Liver (tissue), 9 donors: ENCODE results near the gene LIPM. TPM values are rescaled to one million over a fixed set of nuclear protein-coding genes. Genes with fewer than 3 reads are reported as not detected.

Experiments used
- DNase-seq: peaks from one replicate; pipeline ENCODE4 v3.0.0-alpha.2; 2017; ENCODE audit warnings: low spot score
- H3K27ac ChIP-seq, 2 donors: one replicate each; pipeline ENCODE4 v1.7.0; 2013; ENCODE audit warnings: inconsistent platforms in 2 of 2, low read length in 2 of 2, control low read depth in 1 of 2, low read depth in 1 of 2, mild to moderate bottlenecking in 1 of 2
- H3K27me3 ChIP-seq, 4 donors: one replicate each; pipeline versions ENCODE4 v1.6.1 to v1.7.0; 2013; ENCODE audit warnings: low read length in 3 of 4, inconsistent platforms in 1 of 4, mild to moderate bottlenecking in 1 of 4, moderate library complexity in 1 of 4; ENCODE audit not compliant: control insufficient read depth in 4 of 4, insufficient read depth in 4 of 4
- H3K36me3 ChIP-seq, 4 donors: one replicate each; pipeline versions ENCODE4 v1.6.1 to v1.7.0; 2013; ENCODE audit warnings: low read length in 3 of 4, mild to moderate bottlenecking in 3 of 4, low read depth in 1 of 4, moderate library complexity in 1 of 4; ENCODE audit not compliant: control insufficient read depth in 4 of 4, insufficient read depth in 3 of 4
- H3K4me1 ChIP-seq, 4 donors: one replicate each; pipeline versions ENCODE4 v1.6.1 to v1.7.0; 2013; ENCODE audit warnings: low read length in 3 of 4, mild to moderate bottlenecking in 3 of 4, moderate library complexity in 1 of 4; ENCODE audit not compliant: control insufficient read depth in 4 of 4, insufficient read depth in 4 of 4
- H3K4me3 ChIP-seq, 3 donors: one replicate each; pipeline versions ENCODE4 v1.6.1 to v1.7.0; 2013; ENCODE audit warnings: low read length in 3 of 3, control low read depth in 1 of 3, low read depth in 1 of 3, mild to moderate bottlenecking in 1 of 3
- H3K9ac ChIP-seq, 2 donors: one replicate each; pipeline ENCODE4 v1.7.0; 2013; ENCODE audit warnings: low read length in 2 of 2, mild to moderate bottlenecking in 2 of 2, moderate library complexity in 2 of 2, control low read depth in 1 of 2, low read depth in 1 of 2
- H3K9me3 ChIP-seq, 4 donors: one replicate each; pipeline versions ENCODE4 v1.6.1 to v1.7.0; 2013; ENCODE audit warnings: low read length in 3 of 4; ENCODE audit not compliant: control insufficient read depth in 4 of 4
- ATF3 ChIP-seq: IDR thresholded peaks from 2 replicates; pipeline ENCODE4 v1.6.1; 2016; ENCODE audit warnings: antibody characterized with exemption
- EGR1 ChIP-seq, 2 donors: IDR thresholded peaks; 2 replicates each; pipeline ENCODE4 v1.6.1; 2016 to 2018; ENCODE audit warnings: antibody characterized with exemption in 2 of 2, low read depth in 2 of 2
- FOXA1 ChIP-seq: IDR thresholded peaks from 2 replicates; pipeline ENCODE4 v1.6.1; 2016; ENCODE audit warnings: antibody characterized with exemption
- HNF4G ChIP-seq: IDR thresholded peaks from 2 replicates; pipeline ENCODE4 v1.6.1; 2016; ENCODE audit warnings: antibody characterized with exemption
- JUND ChIP-seq, 2 donors: IDR thresholded peaks; 2 replicates each; pipeline ENCODE4 v1.6.1; 2016; ENCODE audit warnings: antibody characterized with exemption in 2 of 2
- MAX ChIP-seq: IDR thresholded peaks from 2 replicates; pipeline ENCODE4 v1.6.1; 2016; ENCODE audit warnings: antibody characterized with exemption
- NR2F2 ChIP-seq: IDR thresholded peaks from 2 replicates; pipeline ENCODE4 v1.6.1; 2016; ENCODE audit warnings: antibody characterized with exemption
- RAD21 ChIP-seq, 2 donors: IDR thresholded peaks; 2 replicates each; pipeline ENCODE4 v1.6.1; 2016; ENCODE audit warnings: antibody characterized with exemption in 2 of 2, mild to moderate bottlenecking in 2 of 2
- RXRA ChIP-seq, 2 donors: IDR thresholded peaks; 2 replicates each; pipeline ENCODE4 v1.6.1; 2017 to 2018; ENCODE audit warnings: antibody characterized with exemption in 2 of 2, mild to moderate bottlenecking in 1 of 2
- SP1 ChIP-seq: IDR thresholded peaks from 2 replicates; pipeline ENCODE4 v1.6.1; 2018; ENCODE audit warnings: antibody characterized with exemption, mild to moderate bottlenecking
- TAF1 ChIP-seq: conservative IDR thresholded peaks from 2 replicates; pipeline ENCODE4 v1.6.1; 2016; ENCODE audit warnings: antibody characterized with exemption, mild to moderate bottlenecking
- YY1 ChIP-seq: IDR thresholded peaks from 2 replicates; pipeline ENCODE4 v1.6.1; 2016; ENCODE audit warnings: antibody characterized with exemption, mild to moderate bottlenecking
- WGBS: extraction: QIAGEN DNeasy Blood & Tissue Kit; methylation state at CpG from one replicate; pipeline ENCODE4 v1.1.7; 2013; 5-methylcytosine and 5-hydroxymethylcytosine counted together
- polyA plus RNA-seq, 2 donors: library from polyadenylated mRNA; stranded (reverse) in 1 of 2; unstranded in 1 of 2; fragments of 200-250 nt in 1 of 2; fragments of >200 nt in 1 of 2; fragmentation: Nextera tagmentation in 1 of 2; extraction: Ambion mirVana in 1 of 2; gene quantifications; one replicate each; pipeline versions ENCODE4 v1.2.1 to v1.2.3, GENCODE V29; 2013 to 2015
- total RNA-seq, 2 donors: library from RNA; depleted of rRNA; stranded (reverse); fragments of >200 nt; gene quantifications; one replicate each; pipeline ENCODE4 v1.2.3, GENCODE V29; 2014
- TF ChIP-seq, protein P1 (sequence below): IDR thresholded peaks from 2 replicates; pipeline ENCODE4 v1.6.1; 2016; ENCODE audit warnings: antibody characterized with exemption, mild to moderate bottlenecking
- TF ChIP-seq, protein P2 (sequence below): IDR thresholded peaks from 2 replicates; pipeline ENCODE4 v1.6.1; 2016; ENCODE audit warnings: antibody characterized with exemption
- TF ChIP-seq, protein P3 (sequence below): fragments of 150-350 bp; IDR thresholded peaks from 2 replicates; pipeline ENCODE4 v1.5.1; 2017; ENCODE audit warnings: improper control_type of control experiment, low read depth, low read length; ENCODE audit not compliant: missing input control
- donor health status: healthy.
- donor health status: healthy.
- donor health status: healthy.
- donor health status: healthy.
- donor health status: healthy.

Gene LIPM
- total and polyA plus RNA-seq, 4 donors, result not detected

GRCh38 chr10:88851706-88852105, 49.2 kb downstream of the LIPM start, which contains the start of gene ANKRD22 (continued):
- TF ChIP-seq, protein P1, sequence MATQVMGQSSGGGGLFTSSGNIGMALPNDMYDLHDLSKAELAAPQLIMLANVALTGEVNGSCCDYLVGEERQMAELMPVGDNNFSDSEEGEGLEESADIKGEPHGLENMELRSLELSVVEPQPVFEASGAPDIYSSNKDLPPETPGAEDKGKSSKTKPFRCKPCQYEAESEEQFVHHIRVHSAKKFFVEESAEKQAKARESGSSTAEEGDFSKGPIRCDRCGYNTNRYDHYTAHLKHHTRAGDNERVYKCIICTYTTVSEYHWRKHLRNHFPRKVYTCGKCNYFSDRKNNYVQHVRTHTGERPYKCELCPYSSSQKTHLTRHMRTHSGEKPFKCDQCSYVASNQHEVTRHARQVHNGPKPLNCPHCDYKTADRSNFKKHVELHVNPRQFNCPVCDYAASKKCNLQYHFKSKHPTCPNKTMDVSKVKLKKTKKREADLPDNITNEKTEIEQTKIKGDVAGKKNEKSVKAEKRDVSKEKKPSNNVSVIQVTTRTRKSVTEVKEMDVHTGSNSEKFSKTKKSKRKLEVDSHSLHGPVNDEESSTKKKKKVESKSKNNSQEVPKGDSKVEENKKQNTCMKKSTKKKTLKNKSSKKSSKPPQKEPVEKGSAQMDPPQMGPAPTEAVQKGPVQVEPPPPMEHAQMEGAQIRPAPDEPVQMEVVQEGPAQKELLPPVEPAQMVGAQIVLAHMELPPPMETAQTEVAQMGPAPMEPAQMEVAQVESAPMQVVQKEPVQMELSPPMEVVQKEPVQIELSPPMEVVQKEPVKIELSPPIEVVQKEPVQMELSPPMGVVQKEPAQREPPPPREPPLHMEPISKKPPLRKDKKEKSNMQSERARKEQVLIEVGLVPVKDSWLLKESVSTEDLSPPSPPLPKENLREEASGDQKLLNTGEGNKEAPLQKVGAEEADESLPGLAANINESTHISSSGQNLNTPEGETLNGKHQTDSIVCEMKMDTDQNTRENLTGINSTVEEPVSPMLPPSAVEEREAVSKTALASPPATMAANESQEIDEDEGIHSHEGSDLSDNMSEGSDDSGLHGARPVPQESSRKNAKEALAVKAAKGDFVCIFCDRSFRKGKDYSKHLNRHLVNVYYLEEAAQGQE, result no peak

GRCh38 chr10:88852327-88852726, 49.8 kb downstream of the LIPM start:
- no peak overlapping the region for H3K4me3 ChIP-seq
- H3K27ac ChIP-seq, result no peak overlapping the region
- no peaks in the 10 kb centered on the region for H3K9me3 ChIP-seq
- peaks cover 5 to 27% (median 22%) of the 10 kb centered on the region in 4 donors for H3K4me1 ChIP-seq
- H3K27me3 ChIP-seq, result no peaks in the 10 kb centered on the region
- TF ChIP-seq RAD21 (IDR thresholded peaks at IDR 0.05), result no peak
- no peak for TF ChIP-seq TAF1
- no peak for TF ChIP-seq MAX
- TF ChIP-seq HNF4G, result no peak
- no peak for TF ChIP-seq YY1
- no peak for TF ChIP-seq FOXA1
- TF ChIP-seq, protein P2, sequence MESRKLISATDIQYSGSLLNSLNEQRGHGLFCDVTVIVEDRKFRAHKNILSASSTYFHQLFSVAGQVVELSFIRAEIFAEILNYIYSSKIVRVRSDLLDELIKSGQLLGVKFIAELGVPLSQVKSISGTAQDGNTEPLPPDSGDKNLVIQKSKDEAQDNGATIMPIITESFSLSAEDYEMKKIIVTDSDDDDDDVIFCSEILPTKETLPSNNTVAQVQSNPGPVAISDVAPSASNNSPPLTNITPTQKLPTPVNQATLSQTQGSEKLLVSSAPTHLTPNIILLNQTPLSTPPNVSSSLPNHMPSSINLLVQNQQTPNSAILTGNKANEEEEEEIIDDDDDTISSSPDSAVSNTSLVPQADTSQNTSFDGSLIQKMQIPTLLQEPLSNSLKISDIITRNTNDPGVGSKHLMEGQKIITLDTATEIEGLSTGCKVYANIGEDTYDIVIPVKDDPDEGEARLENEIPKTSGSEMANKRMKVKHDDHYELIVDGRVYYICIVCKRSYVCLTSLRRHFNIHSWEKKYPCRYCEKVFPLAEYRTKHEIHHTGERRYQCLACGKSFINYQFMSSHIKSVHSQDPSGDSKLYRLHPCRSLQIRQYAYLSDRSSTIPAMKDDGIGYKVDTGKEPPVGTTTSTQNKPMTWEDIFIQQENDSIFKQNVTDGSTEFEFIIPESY, result no peak
- TF ChIP-seq NR2F2, result no peak
- TF ChIP-seq ATF3, result no peak
- TF ChIP-seq JUND (IDR thresholded peaks at IDR 0.05), result no peak
- TF ChIP-seq, protein P1, result no peak
- no peak for TF ChIP-seq RXRA (IDR thresholded peaks at IDR 0.05)
- TF ChIP-seq, protein P3, sequence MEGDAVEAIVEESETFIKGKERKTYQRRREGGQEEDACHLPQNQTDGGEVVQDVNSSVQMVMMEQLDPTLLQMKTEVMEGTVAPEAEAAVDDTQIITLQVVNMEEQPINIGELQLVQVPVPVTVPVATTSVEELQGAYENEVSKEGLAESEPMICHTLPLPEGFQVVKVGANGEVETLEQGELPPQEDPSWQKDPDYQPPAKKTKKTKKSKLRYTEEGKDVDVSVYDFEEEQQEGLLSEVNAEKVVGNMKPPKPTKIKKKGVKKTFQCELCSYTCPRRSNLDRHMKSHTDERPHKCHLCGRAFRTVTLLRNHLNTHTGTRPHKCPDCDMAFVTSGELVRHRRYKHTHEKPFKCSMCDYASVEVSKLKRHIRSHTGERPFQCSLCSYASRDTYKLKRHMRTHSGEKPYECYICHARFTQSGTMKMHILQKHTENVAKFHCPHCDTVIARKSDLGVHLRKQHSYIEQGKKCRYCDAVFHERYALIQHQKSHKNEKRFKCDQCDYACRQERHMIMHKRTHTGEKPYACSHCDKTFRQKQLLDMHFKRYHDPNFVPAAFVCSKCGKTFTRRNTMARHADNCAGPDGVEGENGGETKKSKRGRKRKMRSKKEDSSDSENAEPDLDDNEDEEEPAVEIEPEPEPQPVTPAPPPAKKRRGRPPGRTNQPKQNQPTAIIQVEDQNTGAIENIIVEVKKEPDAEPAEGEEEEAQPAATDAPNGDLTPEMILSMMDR, result no peak
- no peak for TF ChIP-seq SP1
- TF ChIP-seq EGR1 (IDR thresholded peaks at IDR 0.05; ENCODE audit: low read depth in 2 of 2), result no peak
- no peak for DNase-seq
- H3K9ac ChIP-seq, result no peak overlapping the region
- WGBS, result 50% methylated on average over 4 of the region's 4 CpGs
- no peaks in the 10 kb centered on the region for H3K36me3 ChIP-seq
